GOT3 (cell line): Measurements from ENCODE around the gene DGKK.
"Not testable (repeated sequence)": the region's sequence is repeated elsewhere in the genome, so short reads cannot be mapped to it uniquely, and the experiment has no call there.

Experiments used
- DNase-seq: peaks from one replicate; lab custom pipeline; 2025; ENCODE audit warnings: mixed read lengths; lab: John Stamatoyannopoulos, UW

DGKK gene

GRCh38 chrX:50428174-50428573 is 42.5 kb downstream of the DGKK start:
- DNase-seq = no peak

- DNase-seq = no peak
Measured at GRCh38 chrX:50407976-50408375, 62.6 kb downstream of the DGKK start.

DNA sequence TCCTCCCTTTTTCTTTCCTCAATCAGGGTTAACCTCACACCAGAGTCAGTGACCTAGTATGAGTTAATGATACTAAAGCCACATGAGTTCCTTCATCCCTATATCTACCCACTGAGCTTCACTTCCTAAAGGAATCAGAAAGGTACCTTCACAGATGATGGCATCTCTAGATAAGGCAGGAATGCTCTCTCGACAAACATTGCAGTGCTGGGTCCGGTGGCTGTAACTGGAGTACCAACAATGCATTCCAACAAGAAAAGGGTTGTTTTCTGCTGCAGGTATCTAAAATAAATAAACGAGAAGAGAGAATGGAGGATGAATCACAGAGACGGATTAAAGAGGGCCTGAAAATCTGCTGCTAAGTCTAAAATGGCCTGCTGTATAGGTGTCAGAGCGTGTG is 66.7 kb downstream of the DGKK start:
- DNase-seq = no peak

- DNase-seq = no peak
Measured at GRCh38 chrX:50402886-50403285, 67.7 kb downstream of the DGKK start.

DNA sequence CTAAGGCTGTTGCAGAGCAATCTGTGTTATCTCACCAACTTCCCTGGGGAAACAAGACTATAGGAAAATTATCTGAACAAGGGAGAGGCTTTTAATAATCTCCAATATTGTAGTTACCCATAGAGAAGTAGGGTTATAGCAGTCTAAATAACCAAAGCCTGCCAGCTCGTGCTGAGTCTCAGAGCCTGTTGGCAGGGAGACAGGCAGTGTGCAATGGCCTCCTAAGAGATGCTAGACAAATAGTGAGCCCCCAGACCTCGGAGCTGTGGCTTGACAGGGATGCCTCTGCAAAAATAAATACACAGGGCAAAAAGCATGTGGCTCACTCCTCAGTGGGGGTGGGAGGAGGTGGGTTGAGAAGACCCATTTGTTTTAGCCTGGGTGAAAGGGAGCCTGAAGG is 76.7 kb downstream of the DGKK start:
- no peak for DNase-seq

DNA sequence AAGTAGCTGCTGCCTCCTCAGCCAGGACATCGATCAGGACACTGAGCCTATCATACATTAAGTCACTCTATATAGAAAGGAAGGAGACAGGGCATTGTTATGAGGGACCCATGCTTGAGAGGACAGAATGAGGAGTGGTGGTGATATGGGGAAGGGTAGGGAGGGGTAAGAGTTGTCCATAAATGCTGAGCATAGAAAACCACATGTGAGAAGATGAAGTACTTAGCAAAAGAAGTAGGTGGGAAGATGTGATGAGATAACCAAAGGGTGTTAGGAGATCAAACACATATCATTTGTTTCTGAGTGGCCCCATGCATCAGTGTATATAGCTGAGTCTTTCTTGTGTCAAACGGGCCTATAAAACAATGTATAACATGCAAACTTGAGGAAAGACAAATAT is 84.1 kb downstream of the DGKK start:
- no peak for DNase-seq

DNA sequence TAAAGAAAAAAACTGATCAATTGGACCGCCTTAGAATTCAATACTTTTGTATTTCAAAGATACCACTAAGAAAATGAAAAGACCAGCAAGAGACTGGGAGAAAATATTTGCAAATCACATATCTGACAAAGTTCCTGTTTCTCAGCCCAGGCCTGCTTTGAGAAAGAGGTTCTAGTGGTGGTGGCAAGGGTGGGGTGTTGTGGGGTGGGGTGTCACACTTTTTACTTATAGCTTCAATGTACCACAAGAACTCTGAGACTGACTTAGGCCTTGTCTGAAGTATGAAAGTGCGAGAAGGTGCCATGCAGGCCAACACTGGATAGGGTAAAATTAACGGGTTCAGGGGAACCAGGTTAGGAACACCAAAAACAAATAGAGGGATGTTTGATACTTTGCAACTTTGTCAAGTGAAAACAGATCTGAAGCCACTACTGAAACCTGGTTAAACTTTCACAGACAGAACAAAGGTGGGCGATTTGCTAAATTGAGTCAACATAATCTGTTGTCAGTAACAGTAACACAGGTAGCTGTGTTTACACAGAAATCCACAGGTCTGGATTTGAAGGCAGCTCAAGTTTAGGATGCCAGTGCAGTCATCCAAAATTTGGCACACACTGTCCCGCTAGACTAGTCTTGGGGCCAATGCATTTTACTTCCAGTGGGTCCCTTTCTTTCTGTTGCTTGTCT is 88.8 kb downstream of the DGKK start:
- DNase-seq = no peak

GRCh38 chrX:50375481-50376267 is 95.0 kb downstream of the DGKK start:
- no peak for DNase-seq

DNA sequence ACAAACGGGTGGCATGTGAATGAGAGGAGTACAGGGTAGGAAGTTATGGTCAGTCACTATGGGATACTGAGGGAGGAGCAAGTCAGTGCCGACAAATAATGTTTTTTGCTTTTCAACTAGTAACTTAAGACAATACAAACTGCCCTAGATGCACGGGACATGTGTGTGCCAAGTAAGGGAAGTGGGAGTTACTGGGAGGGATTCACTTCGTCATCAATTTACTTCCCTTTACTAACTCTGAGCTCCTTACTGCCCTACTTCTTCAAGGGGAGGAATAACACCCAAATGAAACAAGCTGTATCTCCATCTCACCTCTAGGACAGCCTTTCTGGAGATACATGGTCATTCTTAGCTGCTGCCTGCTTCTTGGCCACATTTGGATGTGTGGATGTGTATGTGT is 97.7 kb downstream of the DGKK start:
- DNase-seq = no peak

- no peak for DNase-seq
Measured at GRCh38 chrX:50343917-50344316, 126.7 kb downstream of the DGKK start.

DNA sequence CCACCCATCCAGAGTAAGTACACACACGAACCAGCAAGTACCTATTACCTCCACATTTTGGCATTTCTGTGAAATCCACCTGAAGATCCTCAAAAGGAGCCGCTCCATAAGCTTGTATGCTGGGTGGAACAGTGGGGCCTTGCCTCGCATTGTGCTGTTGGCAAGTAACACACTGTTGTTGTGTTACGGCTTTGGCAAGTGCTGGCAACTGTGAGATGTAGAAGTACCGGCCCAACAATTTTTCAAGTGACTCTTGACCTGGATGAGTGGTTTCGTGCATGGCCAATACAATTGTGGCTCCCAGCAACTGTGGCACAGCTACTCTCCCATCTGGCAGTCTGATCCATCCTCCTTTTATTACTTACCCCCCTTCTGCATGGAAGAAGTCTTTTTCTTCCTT is 137.3 kb downstream of the DGKK start:
- no peak for DNase-seq

DNA sequence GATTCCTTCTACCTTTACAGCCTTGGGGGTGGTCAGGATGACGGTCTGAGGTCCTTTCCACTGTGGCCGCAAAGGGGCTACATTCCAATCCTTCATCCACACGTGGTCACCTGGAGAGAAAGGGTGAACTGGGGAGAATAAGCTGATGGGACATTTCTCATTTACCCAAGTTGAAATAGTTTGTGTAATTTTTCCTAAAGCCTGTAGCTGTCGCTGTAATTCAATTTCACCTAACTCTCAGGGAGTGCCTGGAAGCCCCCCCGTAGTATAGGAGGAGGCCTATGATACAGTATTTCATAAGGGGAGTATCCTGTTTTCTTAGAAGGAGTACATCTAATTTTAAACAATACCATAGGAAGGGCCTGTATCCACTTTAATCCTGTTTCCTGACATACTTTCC is 138.0 kb downstream of the DGKK start:
- not testable (repeated sequence) for DNase-seq

- DNase-seq = no peak
Measured at GRCh38 chrX:50327235-50327634, 143.4 kb downstream of the DGKK start.
